ENCODE results near the gene PDE10A. TPM values are rescaled to one million over a fixed set of nuclear protein-coding genes. Genes with fewer than 3 reads are reported as not detected.

PDE10A gene
- total RNA-seq, 4 donors from 2014 or later: 3.5 to 10.0 (median 6.2) TPM

- Histone ChIP-seq H3K36me3 (no peaks in the 10 kb centered on the region), H3K9me3 (no peaks in the 10 kb centered on the region), H3K27me3 (no peaks in the 10 kb centered on the region), H3K4me1 (no peaks in the 10 kb centered on the region), H3K4me3 (no peak overlapping the region), H3K27ac (no peak overlapping the region)
- TF ChIP-seq EP300 (IDR thresholded peaks at IDR 0.05) (no peak), CTCF (IDR thresholded peaks at IDR 0.05) (no peak), POLR2A (IDR thresholded peaks at IDR 0.05) (no peak)
- no peak for DNase-seq (ENCODE audit: low spot score in 2 of 2)
- 42 to 43% methylated on average over 6 of the region's 6 CpGs for WGBS, 2 donors
Measured at GRCh38 chr6:165636402-165637048, 26.5 kb downstream of the PDE10A start.

GRCh38 chr6:165635965-165636364, 27.1 kb downstream of the PDE10A start:
- Histone ChIP-seq H3K9me3 (no peaks in the 10 kb centered on the region), H3K4me3 (no peak overlapping the region), H3K36me3 (no peaks in the 10 kb centered on the region), H3K27ac (no peak overlapping the region), H3K4me1 (no peaks in the 10 kb centered on the region), H3K27me3 (no peaks in the 10 kb centered on the region)
- DNase-seq (ENCODE audit: low spot score in 2 of 2): no peak
- no peak for TF ChIP-seq CTCF (IDR thresholded peaks at IDR 0.05)
- no peak for TF ChIP-seq POLR2A (IDR thresholded peaks at IDR 0.05)
- TF ChIP-seq EP300 (IDR thresholded peaks at IDR 0.05): no peak

GRCh38 chr6:165634101-165634880, 28.8 kb downstream of the PDE10A start:
- WGBS, 2 donors: 83 to 89% methylated on average over 16 of the region's 16 CpGs
- no peak for TF ChIP-seq CTCF (IDR thresholded peaks at IDR 0.05)
- no peak for TF ChIP-seq POLR2A (IDR thresholded peaks at IDR 0.05)
- no peak for TF ChIP-seq EP300 (IDR thresholded peaks at IDR 0.05)
- no peak for DNase-seq (ENCODE audit: low spot score in 2 of 2)
- no peaks in the 10 kb centered on the region for H3K27me3 ChIP-seq
- H3K4me3 ChIP-seq: no peak overlapping the region
- no peaks in the 10 kb centered on the region for H3K9me3 ChIP-seq
- H3K36me3 ChIP-seq: no peaks in the 10 kb centered on the region
- no peak overlapping the region for H3K27ac ChIP-seq
- H3K4me1 ChIP-seq: peaks cover 0 to 6% (median 0%) of the 10 kb centered on the region in 4 donors

- H3K9me3 ChIP-seq: no peaks in the 10 kb centered on the region
- peaks cover 0 to 6% (median 0%) of the 10 kb centered on the region in 4 donors for H3K4me1 ChIP-seq
- DNase-seq (ENCODE audit: low spot score in 2 of 2): no peak
- H3K4me3 ChIP-seq: no peak overlapping the region
- no peak for TF ChIP-seq EP300 (IDR thresholded peaks at IDR 0.05)
- no peak for TF ChIP-seq CTCF (IDR thresholded peaks at IDR 0.05)
- TF ChIP-seq POLR2A (IDR thresholded peaks at IDR 0.05): no peak
- no peak overlapping the region for H3K27ac ChIP-seq
- no peaks in the 10 kb centered on the region for H3K27me3 ChIP-seq
- 65 to 76% methylated on average over 2 of the region's 2 CpGs for WGBS, 2 donors
- H3K36me3 ChIP-seq: no peaks in the 10 kb centered on the region
Measured at GRCh38 chr6:165632194-165632593, 30.8 kb downstream of the PDE10A start.

- no peak for DNase-seq (ENCODE audit: low spot score in 2 of 2)
- Histone ChIP-seq H3K4me1 (peaks cover 0 to 6% (median 0%) of the 10 kb centered on the region in 4 donors), H3K36me3 (no peaks in the 10 kb centered on the region), H3K27me3 (no peaks in the 10 kb centered on the region), H3K4me3 (no peak overlapping the region), H3K27ac (no peak overlapping the region), H3K9me3 (no peaks in the 10 kb centered on the region)
- TF ChIP-seq EP300 (IDR thresholded peaks at IDR 0.05) (no peak), CTCF (IDR thresholded peaks at IDR 0.05) (no peak), POLR2A (IDR thresholded peaks at IDR 0.05) (no peak)
- 35 to 39% methylated on average over 6 of the region's 6 CpGs for WGBS, 2 donors
Measured at GRCh38 chr6:165630544-165630953, 32.5 kb downstream of the PDE10A start.

Data from tibial nerve (tissue), 4 donors.